GM23338 (cell line): ENCODE data around the gene CCNB1IP1. TPM values are rescaled to one million over a fixed set of nuclear protein-coding genes. Genes with fewer than 3 reads are reported as not detected.

Experiments
- ATAC-seq: fragments of 200-7000 bp; cut with Tn5 transposase; 3 replicates; pipeline ENCODE4 v1.9.1; 2020
- DNase-seq: peaks from one replicate; pipeline ENCODE4 v3.0.0-alpha.2; 2015; ENCODE audit warnings: low spot score
- H2AFZ ChIP-seq: fragments of 200-600 bp; sonication (generic); 2 replicates; pipeline ENCODE4 v1.8.0; 2016; ENCODE audit warnings: antibody characterized with exemption, mild to moderate bottlenecking, moderate library complexity
- H3F3A ChIP-seq: fragments of 200-600 bp; sonication (generic); replicated peaks from 2 replicates; pipeline ENCODE4 v1.8.0; 2017; ENCODE audit warnings: antibody characterized with exemption, mixed run types, low read depth
- H3K27ac ChIP-seq: fragments of 200-600 bp; sonication (generic); 2 replicates; pipeline ENCODE4 v1.6.1; 2016; ENCODE audit warnings: low read depth
- H3K27me3 ChIP-seq: fragments of 200-600 bp; sonication (generic); 2 replicates; pipeline ENCODE4 v1.8.0; 2016; ENCODE audit warnings: mild to moderate bottlenecking, mixed run types, moderate library complexity; ENCODE audit not compliant: insufficient read depth
- H3K36me3 ChIP-seq: fragments of 200-600 bp; sonication (generic); 2 replicates; pipeline ENCODE4 v1.8.0; 2016; ENCODE audit warnings: mild to moderate bottlenecking; ENCODE audit not compliant: insufficient read depth
- H3K4me1 ChIP-seq: fragments of 200-600 bp; sonication (generic); 2 replicates; pipeline ENCODE4 v1.8.0; 2016; ENCODE audit warnings: mild to moderate bottlenecking, moderate library complexity; ENCODE audit not compliant: insufficient read depth
- H3K4me2 ChIP-seq: fragments of 200-600 bp; sonication (generic); 2 replicates; pipeline ENCODE4 v1.7.1; 2017; ENCODE audit warnings: mixed run types
- H3K4me3 ChIP-seq: fragments of 200-600 bp; sonication (generic); 2 replicates; pipeline ENCODE4 v1.6.1; 2016; ENCODE audit warnings: mixed run types
- H3K79me2 ChIP-seq: fragments of 200-600 bp; sonication (generic); replicated peaks from 2 replicates; pipeline ENCODE4 v1.8.0; 2017; ENCODE audit warnings: mild to moderate bottlenecking; ENCODE audit not compliant: insufficient read depth
- H3K9me2 ChIP-seq: fragments of 200-600 bp; sonication (generic); 2 replicates; pipeline ENCODE4 v1.8.0; 2017; ENCODE audit not compliant: insufficient read depth
- H4K20me1 ChIP-seq: fragments of 200-600 bp; sonication (generic); replicated peaks from 2 replicates; pipeline ENCODE4 v1.8.0; 2017; ENCODE audit warnings: mild to moderate bottlenecking; ENCODE audit not compliant: insufficient read depth
- H3K27ac Mint-ChIP-seq: 2 replicates; pipeline ENCODE4 v1.8.0; 2020; ENCODE audit warnings: inconsistent platforms, mild to moderate bottlenecking, moderate library complexity, mixed read lengths
- H3K27me3 Mint-ChIP-seq: 3 replicates; pipeline ENCODE4 v1.8.0; 2022; ENCODE audit warnings: low read depth, mild to moderate bottlenecking, moderate library complexity, mixed read lengths, inconsistent platforms; ENCODE audit not compliant: insufficient read depth, poor library complexity
- H3K36me3 Mint-ChIP-seq: 3 replicates; pipeline ENCODE4 v1.8.0; 2021; ENCODE audit warnings: low read depth, mild to moderate bottlenecking, inconsistent platforms, moderate library complexity, mixed read lengths
- H3K4me1 Mint-ChIP-seq: 3 replicates; pipeline ENCODE4 v1.8.0; 2020; ENCODE audit warnings: mild to moderate bottlenecking, inconsistent platforms, mixed read lengths
- H3K4me3 Mint-ChIP-seq: 3 replicates; pipeline ENCODE4 v1.8.0; 2021; ENCODE audit warnings: moderate library complexity, mild to moderate bottlenecking, inconsistent platforms, mixed read lengths
- H3K9me3 Mint-ChIP-seq: 3 replicates; pipeline ENCODE4 v1.8.0; 2020; ENCODE audit warnings: moderate library complexity, mild to moderate bottlenecking, inconsistent platforms, mixed read lengths
- CTCF ChIP-seq, 2 experiments: fragments of 200-600 bp in 1 of 2; sonication (generic) in 1 of 2; conservative IDR thresholded peaks; 2 replicates each; pipeline versions ENCODE4 v1.5.1 to v1.6.1; 2016 to 2017; ENCODE audit warnings: antibody characterized with exemption in 2 of 2, low read depth in 2 of 2, mild to moderate bottlenecking in 2 of 2, moderate library complexity in 1 of 2
- ETS1 ChIP-seq: IDR thresholded peaks from 2 replicates; pipeline ENCODE4 v1.6.1; 2016; ENCODE audit warnings: antibody characterized with exemption
- EZH2 ChIP-seq: fragments of 200-600 bp; sonication (generic); IDR thresholded peaks from one replicate; pipeline ENCODE4 v1.8.0; 2017; ENCODE audit warnings: antibody characterized with exemption, mild to moderate bottlenecking, low read depth; ENCODE audit not compliant: unreplicated experiment
- JUNB ChIP-seq: IDR thresholded peaks from one replicate; pipeline ENCODE4 v1.6.1; 2016; ENCODE audit warnings: antibody characterized with exemption; ENCODE audit not compliant: unreplicated experiment
- NANOG ChIP-seq: IDR thresholded peaks from 2 replicates; pipeline ENCODE4 v1.6.1; 2016; ENCODE audit warnings: antibody characterized with exemption, borderline replicate concordance
- POLR2AphosphoS5 ChIP-seq: IDR thresholded peaks from 2 replicates; pipeline ENCODE4 v1.6.1; 2016; ENCODE audit warnings: antibody characterized with exemption, low read depth
- REST ChIP-seq: IDR thresholded peaks from one replicate; pipeline ENCODE4 v1.6.1; 2018; ENCODE audit warnings: antibody characterized with exemption; ENCODE audit not compliant: unreplicated experiment
- STAT1 ChIP-seq: IDR thresholded peaks from one replicate; pipeline ENCODE4 v1.6.1; 2016; ENCODE audit warnings: antibody characterized with exemption; ENCODE audit not compliant: unreplicated experiment
- ZNF331 ChIP-seq: fragments of 250-450 bp; sonication (Bioruptor Pico); IDR thresholded peaks from 2 replicates; pipeline ENCODE4 v1.5.0; 2020; ENCODE audit warnings: low read depth, mild to moderate bottlenecking, moderate library complexity
- polyA plus RNA-seq: library from polyadenylated mRNA; unstranded; fragments of >200 nt; fragmentation: Nextera tagmentation; extraction: Ambion mirVana; gene quantifications from 2 replicates; pipeline ENCODE4 v1.2.1, GENCODE V29; 2016
- total RNA-seq: library from RNA; depleted of rRNA; stranded (reverse); fragments of >200 nt; shearing (Covaris generic); gene quantifications from 2 replicates; pipeline ENCODE4 v1.2.3, GENCODE V29; 2014
- TF ChIP-seq, protein P1 (sequence below): fragments of 250-450 bp; sonication (Bioruptor Pico); IDR thresholded peaks from 2 replicates; pipeline ENCODE4 v1.5.0; 2020; ENCODE audit warnings: mild to moderate bottlenecking, moderate library complexity

Gene CCNB1IP1
- total and polyA plus RNA-seq, 2 experiments from 2014 or later, result 108 to 254 TPM

DNA sequence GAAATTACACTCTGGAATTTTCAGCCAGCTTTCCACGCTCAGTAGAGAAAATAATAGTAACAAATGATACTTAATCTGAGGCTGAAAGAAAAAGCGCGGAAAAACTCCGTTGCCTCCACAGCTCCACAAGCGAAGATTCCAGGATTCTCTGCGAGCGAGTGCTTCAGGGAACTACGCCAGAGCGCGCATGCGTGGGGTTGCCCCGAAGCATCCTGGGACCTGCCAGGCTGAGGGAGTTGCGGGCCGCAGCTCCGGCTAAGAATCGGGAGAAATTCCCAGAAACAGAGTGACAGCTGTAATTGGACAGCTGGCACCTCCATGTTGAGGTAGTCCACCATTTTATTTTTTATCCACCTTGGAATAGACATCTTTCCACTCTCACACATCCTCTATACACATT lies 15.4 kb downstream of the CCNB1IP1 start:
- H3K36me3 ChIP-seq, result peaks cover 83% of the 10 kb centered on the region
- no peak for ATAC-seq
- Mint-ChIP-seq H3K36me3 (peaks cover 96% of the 10 kb centered on the region), H3K27ac (no peak overlapping the region), H3K4me3 (no peak overlapping the region), H3K4me1 (no peaks in the 10 kb centered on the region), H3K9me3 (no peaks in the 10 kb centered on the region; the same call in 2 of the 3 replicates), H3K27me3 (peaks cover 11% of the 10 kb centered on the region)
- peak overlapping the region; percentile 42 for H3K27ac ChIP-seq
- no peak for DNase-seq
- H3K79me2 ChIP-seq, result peaks cover 85% of the 10 kb centered on the region
- H3K4me2 ChIP-seq, result no peak overlapping the region
- H3K4me3 ChIP-seq, result no peak overlapping the region
- TF ChIP-seq STAT1 (no peak), ETS1 (no peak)
- H2AFZ ChIP-seq, result no peak overlapping the region
- no peaks in the 10 kb centered on the region for H3K4me1 ChIP-seq
- H3K9me2 ChIP-seq, result no peaks in the 10 kb centered on the region
- H3K27me3 ChIP-seq, result no peaks in the 10 kb centered on the region
- H4K20me1 ChIP-seq, result peaks cover 66% of the 10 kb centered on the region
- peaks cover 33% of the 10 kb centered on the region for H3F3A ChIP-seq

- Mint-ChIP-seq H3K27ac (no peak overlapping the region), H3K27me3 (peaks cover 15% of the 10 kb centered on the region), H3K4me1 (no peaks in the 10 kb centered on the region), H3K36me3 (peaks cover 87% of the 10 kb centered on the region), H3K9me3 (peaks cover 10% of the 10 kb centered on the region), H3K4me3 (no peak overlapping the region)
- Histone ChIP-seq H3K27me3 (no peaks in the 10 kb centered on the region), H4K20me1 (peaks cover 38% of the 10 kb centered on the region), H3K79me2 (peaks cover 50% of the 10 kb centered on the region), H3F3A (peaks cover 33% of the 10 kb centered on the region), H3K4me3 (no peak overlapping the region), H3K9me2 (no peaks in the 10 kb centered on the region), H2AFZ (no peak overlapping the region), H3K4me1 (no peaks in the 10 kb centered on the region), H3K36me3 (peaks cover 75% of the 10 kb centered on the region), H3K4me2 (no peak overlapping the region), H3K27ac (no peak overlapping the region)
- DNase-seq, result no peak
- no peak for ATAC-seq
- TF ChIP-seq ZNF331 (CRISPR knock-in tag) (no peak), NANOG (no peak), EZH2 (no peak), POLR2AphosphoS5 (no peak), REST (no peak), STAT1 (no peak), JUNB (no peak), CTCF (conservative IDR thresholded peaks at IDR 0.05; ENCODE audit: low read depth in 2 of 2) (no peak)
- TF ChIP-seq, protein P1, sequence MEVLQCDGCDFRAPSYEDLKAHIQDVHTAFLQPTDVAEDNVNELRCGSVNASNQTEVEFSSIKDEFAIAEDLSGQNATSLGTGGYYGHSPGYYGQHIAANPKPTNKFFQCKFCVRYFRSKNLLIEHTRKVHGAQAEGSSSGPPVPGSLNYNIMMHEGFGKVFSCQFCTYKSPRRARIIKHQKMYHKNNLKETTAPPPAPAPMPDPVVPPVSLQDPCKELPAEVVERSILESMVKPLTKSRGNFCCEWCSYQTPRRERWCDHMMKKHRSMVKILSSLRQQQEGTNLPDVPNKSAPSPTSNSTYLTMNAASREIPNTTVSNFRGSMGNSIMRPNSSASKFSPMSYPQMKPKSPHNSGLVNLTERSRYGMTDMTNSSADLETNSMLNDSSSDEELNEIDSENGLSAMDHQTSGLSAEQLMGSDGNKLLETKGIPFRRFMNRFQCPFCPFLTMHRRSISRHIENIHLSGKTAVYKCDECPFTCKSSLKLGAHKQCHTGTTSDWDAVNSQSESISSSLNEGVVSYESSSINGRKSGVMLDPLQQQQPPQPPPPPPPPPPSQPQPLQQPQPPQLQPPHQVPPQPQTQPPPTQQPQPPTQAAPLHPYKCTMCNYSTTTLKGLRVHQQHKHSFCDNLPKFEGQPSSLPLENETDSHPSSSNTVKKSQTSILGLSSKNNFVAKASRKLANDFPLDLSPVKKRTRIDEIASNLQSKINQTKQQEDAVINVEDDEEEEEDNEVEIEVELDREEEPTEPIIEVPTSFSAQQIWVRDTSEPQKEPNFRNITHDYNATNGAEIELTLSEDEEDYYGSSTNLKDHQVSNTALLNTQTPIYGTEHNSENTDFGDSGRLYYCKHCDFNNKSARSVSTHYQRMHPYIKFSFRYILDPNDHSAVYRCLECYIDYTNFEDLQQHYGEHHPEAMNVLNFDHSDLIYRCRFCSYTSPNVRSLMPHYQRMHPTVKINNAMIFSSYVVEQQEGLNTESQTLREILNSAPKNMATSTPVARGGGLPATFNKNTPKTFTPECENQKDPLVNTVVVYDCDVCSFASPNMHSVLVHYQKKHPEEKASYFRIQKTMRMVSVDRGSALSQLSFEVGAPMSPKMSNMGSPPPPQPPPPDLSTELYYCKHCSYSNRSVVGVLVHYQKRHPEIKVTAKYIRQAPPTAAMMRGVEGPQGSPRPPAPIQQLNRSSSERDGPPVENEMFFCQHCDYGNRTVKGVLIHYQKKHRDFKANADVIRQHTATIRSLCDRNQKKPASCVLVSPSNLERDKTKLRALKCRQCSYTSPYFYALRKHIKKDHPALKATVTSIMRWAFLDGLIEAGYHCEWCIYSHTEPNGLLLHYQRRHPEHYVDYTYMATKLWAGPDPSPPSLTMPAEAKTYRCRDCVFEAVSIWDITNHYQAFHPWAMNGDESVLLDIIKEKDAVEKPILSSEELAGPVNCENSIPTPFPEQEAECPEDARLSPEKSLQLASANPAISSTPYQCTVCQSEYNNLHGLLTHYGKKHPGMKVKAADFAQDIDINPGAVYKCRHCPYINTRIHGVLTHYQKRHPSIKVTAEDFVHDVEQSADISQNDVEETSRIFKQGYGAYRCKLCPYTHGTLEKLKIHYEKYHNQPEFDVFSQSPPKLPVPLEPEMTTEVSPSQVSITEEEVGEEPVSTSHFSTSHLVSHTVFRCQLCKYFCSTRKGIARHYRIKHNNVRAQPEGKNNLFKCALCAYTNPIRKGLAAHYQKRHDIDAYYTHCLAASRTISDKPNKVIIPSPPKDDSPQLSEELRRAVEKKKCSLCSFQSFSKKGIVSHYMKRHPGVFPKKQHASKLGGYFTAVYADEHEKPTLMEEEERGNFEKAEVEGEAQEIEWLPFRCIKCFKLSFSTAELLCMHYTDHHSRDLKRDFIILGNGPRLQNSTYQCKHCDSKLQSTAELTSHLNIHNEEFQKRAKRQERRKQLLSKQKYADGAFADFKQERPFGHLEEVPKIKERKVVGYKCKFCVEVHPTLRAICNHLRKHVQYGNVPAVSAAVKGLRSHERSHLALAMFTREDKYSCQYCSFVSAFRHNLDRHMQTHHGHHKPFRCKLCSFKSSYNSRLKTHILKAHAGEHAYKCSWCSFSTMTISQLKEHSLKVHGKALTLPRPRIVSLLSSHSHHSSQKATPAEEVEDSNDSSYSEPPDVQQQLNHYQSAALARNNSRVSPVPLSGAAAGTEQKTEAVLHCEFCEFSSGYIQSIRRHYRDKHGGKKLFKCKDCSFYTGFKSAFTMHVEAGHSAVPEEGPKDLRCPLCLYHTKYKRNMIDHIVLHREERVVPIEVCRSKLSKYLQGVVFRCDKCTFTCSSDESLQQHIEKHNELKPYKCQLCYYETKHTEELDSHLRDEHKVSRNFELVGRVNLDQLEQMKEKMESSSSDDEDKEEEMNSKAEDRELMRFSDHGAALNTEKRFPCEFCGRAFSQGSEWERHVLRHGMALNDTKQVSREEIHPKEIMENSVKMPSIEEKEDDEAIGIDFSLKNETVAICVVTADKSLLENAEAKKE (CRISPR knock-in tag), result no peak
Observed at GRCh38 chr14:20314026-20314425, 19.1 kb downstream of the CCNB1IP1 start.
